Esophagus squamous epithelium (tissue), 4 donors: ENCODE measurements around the gene SCARF1.

Experiments used
- POLR2A ChIP-seq, 4 donors: fragments of 450-650 bp; IDR thresholded peaks; one replicate each; pipeline ENCODE4 v1.6.1; 2017; ENCODE audit warnings: antibody characterized with exemption in 4 of 4, mild to moderate bottlenecking in 4 of 4, moderate library complexity in 3 of 4
- TF ChIP-seq, protein P1 (sequence below), 6 experiments: fragments of 450-650 bp in 4 of 6; fragments of 200-600 bp in 2 of 6; sonication (generic) in 2 of 6; IDR thresholded peaks; one replicate each; pipeline ENCODE4 v1.5.1; 2016 to 2019; ENCODE audit warnings: antibody characterized with exemption in 6 of 6, mild to moderate bottlenecking in 4 of 6, moderate library complexity in 4 of 6

DNA sequence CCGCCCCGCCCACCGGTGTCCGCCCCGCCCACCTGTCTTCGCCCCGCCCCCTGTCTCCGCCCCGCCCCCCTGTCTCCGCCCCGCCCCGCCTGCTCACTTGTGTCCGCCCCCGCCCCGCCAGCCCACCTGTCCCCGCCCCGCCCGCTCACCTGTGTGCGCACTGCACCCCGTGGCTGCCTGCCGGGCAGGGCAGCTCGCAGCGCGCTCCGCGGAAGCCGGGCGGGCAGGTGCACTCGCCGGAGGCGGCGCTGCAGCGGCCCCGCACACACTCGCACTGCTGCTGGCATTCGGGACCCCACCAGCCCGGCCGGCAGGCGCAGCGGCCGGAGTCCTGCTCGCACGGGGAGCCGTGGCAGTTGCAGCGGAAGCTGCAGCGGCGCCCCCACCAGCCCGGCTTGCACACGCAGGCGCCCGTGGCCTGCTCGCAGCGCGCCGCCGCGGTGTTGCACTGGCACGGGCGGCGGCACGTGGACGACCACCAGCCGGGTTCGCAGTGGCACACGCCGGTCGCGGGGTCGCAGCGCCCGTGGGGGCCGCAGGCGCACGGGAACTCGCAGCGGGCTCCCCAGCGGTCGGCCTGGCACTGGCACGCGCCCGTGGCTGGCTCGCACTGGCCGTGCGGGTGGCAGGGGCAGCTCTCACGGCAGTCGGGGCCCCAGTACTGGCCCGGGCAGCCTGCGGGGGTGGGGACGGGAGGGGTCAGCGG is 2.1 kb downstream of the SCARF1 start:
- TF ChIP-seq, protein P1, sequence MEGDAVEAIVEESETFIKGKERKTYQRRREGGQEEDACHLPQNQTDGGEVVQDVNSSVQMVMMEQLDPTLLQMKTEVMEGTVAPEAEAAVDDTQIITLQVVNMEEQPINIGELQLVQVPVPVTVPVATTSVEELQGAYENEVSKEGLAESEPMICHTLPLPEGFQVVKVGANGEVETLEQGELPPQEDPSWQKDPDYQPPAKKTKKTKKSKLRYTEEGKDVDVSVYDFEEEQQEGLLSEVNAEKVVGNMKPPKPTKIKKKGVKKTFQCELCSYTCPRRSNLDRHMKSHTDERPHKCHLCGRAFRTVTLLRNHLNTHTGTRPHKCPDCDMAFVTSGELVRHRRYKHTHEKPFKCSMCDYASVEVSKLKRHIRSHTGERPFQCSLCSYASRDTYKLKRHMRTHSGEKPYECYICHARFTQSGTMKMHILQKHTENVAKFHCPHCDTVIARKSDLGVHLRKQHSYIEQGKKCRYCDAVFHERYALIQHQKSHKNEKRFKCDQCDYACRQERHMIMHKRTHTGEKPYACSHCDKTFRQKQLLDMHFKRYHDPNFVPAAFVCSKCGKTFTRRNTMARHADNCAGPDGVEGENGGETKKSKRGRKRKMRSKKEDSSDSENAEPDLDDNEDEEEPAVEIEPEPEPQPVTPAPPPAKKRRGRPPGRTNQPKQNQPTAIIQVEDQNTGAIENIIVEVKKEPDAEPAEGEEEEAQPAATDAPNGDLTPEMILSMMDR (IDR thresholded peaks at IDR 0.05) = peak in 5 of 6 experiments; percentile 6 to 50 (median 22)
- TF ChIP-seq POLR2A (IDR thresholded peaks at IDR 0.05) = no peak
